HepG2 (cell line): Measurements from ENCODE around the gene TRANK1. TPM values are rescaled to one million over a fixed set of nuclear protein-coding genes. Genes with fewer than 3 reads are reported as not detected.

ENCODE experiments used
- BCL6 ChIP-seq: IDR thresholded peaks from 2 replicates; pipeline ENCODE4 v1.6.1; 2016; ENCODE audit warnings: missing genetic modification reagents, missing compliant biosample characterization
- BRF2 ChIP-seq: sonication (generic); formaldehyde crosslinking; IDR thresholded peaks from 2 replicates; pipeline ENCODE4 v1.8.1; 2022; ENCODE audit warnings: mild to moderate bottlenecking, missing genetic modification reagents
- CTCF ChIP-seq: sonication (generic); formaldehyde crosslinking; IDR thresholded peaks from 2 replicates; pipeline ENCODE4 v1.5.0; 2020; ENCODE audit warnings: mild to moderate bottlenecking, missing genetic modification reagents, moderate library complexity
- HNF4G ChIP-seq, 2 experiments: sonication (generic) in 1 of 2; formaldehyde crosslinking in 1 of 2; IDR thresholded peaks; 2 replicates each; pipeline versions ENCODE4 v1.4.0 to v1.6.1; 2011 to 2020; ENCODE audit warnings: borderline replicate concordance in 2 of 2, low read depth in 2 of 2, mild to moderate bottlenecking in 2 of 2, low read length in 1 of 2, missing genetic modification reagents in 1 of 2, moderate library complexity in 1 of 2
- SKI ChIP-seq: fragments of 450-650 bp; IDR thresholded peaks from one replicate; pipeline ENCODE4 v1.6.1; 2018; ENCODE audit warnings: mild to moderate bottlenecking; ENCODE audit not compliant: partially characterized antibody
- SMAD1 ChIP-seq: sonication (generic); formaldehyde crosslinking; IDR thresholded peaks from 2 replicates; pipeline ENCODE4 v1.4.0; 2020; ENCODE audit warnings: missing genetic modification reagents, low read depth, mild to moderate bottlenecking, borderline replicate concordance
- ZMYM4 ChIP-seq: sonication (generic); formaldehyde crosslinking; IDR thresholded peaks from 2 replicates; pipeline ENCODE4 v1.8.1; 2023; ENCODE audit warnings: mild to moderate bottlenecking, missing genetic modification reagents
- ZNF318 ChIP-seq: sonication (generic); formaldehyde crosslinking; IDR thresholded peaks from 2 replicates; pipeline ENCODE4 v1.4.0; 2020; ENCODE audit warnings: mild to moderate bottlenecking, missing genetic modification reagents
- ZNF496 ChIP-seq: sonication (generic); formaldehyde crosslinking; IDR thresholded peaks from 2 replicates; pipeline ENCODE4 v1.8.1; 2023; ENCODE audit warnings: mild to moderate bottlenecking, moderate library complexity, missing genetic modification reagents; ENCODE audit not compliant: insufficient replicate concordance
- ZNF564 ChIP-seq: sonication (generic); formaldehyde crosslinking; IDR thresholded peaks from 2 replicates; pipeline ENCODE4 v1.8.1; 2023; ENCODE audit warnings: mild to moderate bottlenecking, missing genetic modification reagents
- ZNF678 ChIP-seq: sonication (generic); formaldehyde crosslinking; IDR thresholded peaks from 2 replicates; pipeline ENCODE4 v1.4.0; 2020; ENCODE audit warnings: mild to moderate bottlenecking, missing genetic modification reagents
- ZSCAN30 ChIP-seq: sonication (generic); formaldehyde crosslinking; IDR thresholded peaks from 2 replicates; pipeline ENCODE4 v1.5.0; 2020; ENCODE audit warnings: mild to moderate bottlenecking, missing genetic modification reagents
- polyA plus RNA-seq, 8 experiments: library from polyadenylated mRNA; depleted of rRNA in 3 of 8; stranded (reverse) in 7 of 8; unstranded in 1 of 8; fragments of >200 nt; fragmentation: Illumina TruSeq in 4 of 8; extraction: Trizol in 4 of 8; gene quantifications; 2 replicates each; pipeline versions ENCODE4 v1.2.1 to v1.2.3, GENCODE V29; 2011 to 2016; ENCODE audit warnings: low read depth in 4 of 8, missing spikeins in 1 of 8, mixed read lengths in 1 of 8; ENCODE audit not compliant: insufficient read depth in 1 of 8
- total RNA-seq, 5 experiments: library from RNA; depleted of rRNA; stranded (reverse); fragments of >200 nt; fragmentation: Illumina TruSeq; extraction: Trizol; gene quantifications; 2 replicates each; pipeline ENCODE4 v1.2.3, GENCODE V29; 2016; ENCODE audit warnings: low read depth in 1 of 5
- TF ChIP-seq, protein P1 (sequence below): sonication (generic); formaldehyde crosslinking; IDR thresholded peaks from 2 replicates; pipeline ENCODE4 v1.4.0; 2020; ENCODE audit warnings: missing genetic modification reagents, low read depth, mild to moderate bottlenecking, borderline replicate concordance

TRANK1 gene
- total and polyA plus RNA-seq, 2 of the 13 experiments (the other 11 are each of a cell fraction or from before 2014, with no cell fraction given): 0.13 to 0.32 TPM

GRCh38 chr3:36900474-36901443, 44.1 kb downstream of the TRANK1 start (continued):
- no peak for TF ChIP-seq ZNF318 (CRISPR knock-in tag)
- TF ChIP-seq ZMYM4 (CRISPR knock-in tag): no peak
- TF ChIP-seq ZSCAN30: no peak
- no peak for TF ChIP-seq ZNF564 (CRISPR knock-in tag)
- no peak for TF ChIP-seq ZNF678 (CRISPR knock-in tag)
- TF ChIP-seq SKI: no peak
- no peak for TF ChIP-seq BRF2 (CRISPR knock-in tag)
- TF ChIP-seq CTCF (CRISPR knock-in tag): no peak
- TF ChIP-seq SMAD1 (CRISPR knock-in tag): no peak
- TF ChIP-seq BCL6: no peak
- TF ChIP-seq HNF4G (IDR thresholded peaks at IDR 0.05; ENCODE audit: borderline replicate concordance, low read depth, low read length): no peak
- TF ChIP-seq HNF4G (CRISPR knock-in tag; IDR thresholded peaks at IDR 0.05; ENCODE audit: borderline replicate concordance, low read depth): no peak
- TF ChIP-seq, protein P1, sequence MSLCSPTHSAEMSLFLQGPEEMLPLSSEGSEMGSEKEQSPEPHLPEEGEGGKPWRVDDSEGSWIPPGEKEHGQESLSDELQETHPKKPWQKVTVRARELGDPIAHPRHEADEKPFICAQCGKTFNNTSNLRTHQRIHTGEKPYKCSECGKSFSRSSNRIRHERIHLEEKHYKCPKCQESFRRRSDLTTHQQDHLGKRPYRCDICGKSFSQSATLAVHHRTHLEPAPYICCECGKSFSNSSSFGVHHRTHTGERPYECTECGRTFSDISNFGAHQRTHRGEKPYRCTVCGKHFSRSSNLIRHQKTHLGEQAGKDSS: no peak
- TF ChIP-seq ZNF496 (CRISPR knock-in tag): no peak
- TF ChIP-seq, all 625 proteins: peak for 0
